IMR-90 (cell line): Measurements from ENCODE around the gene CAMTA1. TPM values are rescaled to one million over a fixed set of nuclear protein-coding genes. Genes with fewer than 3 reads are reported as not detected.

Experiments used
- ATAC-seq: fragments of 200-7000 bp; cut with Tn5 transposase; 2 replicates; pipeline ENCODE4 v1.9.1; 2020; ENCODE audit warnings: low read depth, mild to moderate bottlenecking, moderate library complexity
- BruUV-seq: library from RNA; stranded (reverse); fragments of 400-500 nt; replicated peaks from 2 replicates; lab custom pipeline; 2021; lab: Mats Ljungman, UMichigan
- CTCF ChIA-PET: fragments of 300-600 bp; formaldehyde crosslinking; extraction: SDS; loops from one replicate; lab custom pipeline; 2021; ENCODE audit warnings: antibody characterized with exemption; lab: Yijun Ruan, JAX
- POLR2A ChIA-PET: fragments of 300-600 bp; sonication (Branson Sonifier 250); formaldehyde crosslinking; loops from one replicate; lab custom pipeline; 2022; ENCODE audit warnings: antibody characterized with exemption; ENCODE audit not compliant: unreplicated experiment; lab: Charles Lee
- DNase-seq: peaks from one replicate; pipeline ENCODE4 v3.0.0; 2013
- H2AFZ ChIP-seq: replicated peaks from 2 replicates; pipeline ENCODE3; 2013; ENCODE audit warnings: low read length, mild to moderate bottlenecking; ENCODE audit not compliant: poor library complexity
- H2AK5ac ChIP-seq: 2 replicates; pipeline ENCODE4 v1.6.1; 2013; ENCODE audit warnings: low read depth, low read length, inconsistent platforms
- H2AK9ac ChIP-seq: replicated peaks from 2 replicates; pipeline ENCODE3; 2013; ENCODE audit warnings: mild to moderate bottlenecking, low read depth, low read length, moderate library complexity; ENCODE audit not compliant: poor library complexity
- H2BK120ac ChIP-seq: 2 replicates; pipeline ENCODE4 v1.6.1; 2013; ENCODE audit warnings: low read depth, low read length, inconsistent platforms
- H2BK15ac ChIP-seq: 3 replicates; pipeline ENCODE4 v1.6.1; 2013; ENCODE audit warnings: low read depth, low read length, inconsistent platforms
- H2BK20ac ChIP-seq: 2 replicates; pipeline ENCODE4 v1.6.1; 2013; ENCODE audit warnings: low read depth, mild to moderate bottlenecking, inconsistent platforms, low read length, moderate library complexity
- H2BK5ac ChIP-seq: 2 replicates; pipeline ENCODE4 v1.6.1; 2013; ENCODE audit warnings: mild to moderate bottlenecking, low read depth, low read length, inconsistent platforms; ENCODE audit not compliant: poor library complexity, severe bottlenecking
- H3K14ac ChIP-seq: replicated peaks from 2 replicates; pipeline ENCODE4 v1.6.1; 2013; ENCODE audit warnings: low read depth, low read length, inconsistent platforms
- H3K18ac ChIP-seq: 2 replicates; pipeline ENCODE4 v1.6.1; 2013; ENCODE audit warnings: low read depth, low read length, control low read depth
- H3K23ac ChIP-seq: 2 replicates; pipeline ENCODE4 v1.6.1; 2013; ENCODE audit warnings: low read depth, low read length, inconsistent platforms
- H3K27ac ChIP-seq: 2 replicates; pipeline ENCODE4 v1.5.1; 2013; ENCODE audit warnings: mild to moderate bottlenecking, control low read depth, low read length; ENCODE audit not compliant: insufficient read depth
- H3K27me3 ChIP-seq: 2 replicates; pipeline ENCODE4 v1.6.1; 2013; ENCODE audit warnings: low read length; ENCODE audit not compliant: control insufficient read depth, insufficient read depth
- H3K36me3 ChIP-seq: 2 replicates; pipeline ENCODE4 v1.6.1; 2013; ENCODE audit warnings: low read length, mixed read lengths; ENCODE audit not compliant: control insufficient read depth, insufficient read depth
- H3K4ac ChIP-seq: 2 replicates; pipeline ENCODE4 v1.6.1; 2013; ENCODE audit warnings: low read depth, low read length, inconsistent platforms
- H3K4me1 ChIP-seq: 2 replicates; pipeline ENCODE4 v1.6.1; 2013; ENCODE audit warnings: low read length, mixed read lengths; ENCODE audit not compliant: control insufficient read depth, insufficient read depth
- H3K4me2 ChIP-seq: 2 replicates; pipeline ENCODE4 v1.6.1; 2013; ENCODE audit warnings: low read depth, mild to moderate bottlenecking, control low read depth, low read length, moderate library complexity
- H3K4me3 ChIP-seq: 2 replicates; pipeline ENCODE4 v1.5.1; 2013; ENCODE audit warnings: low read depth, mild to moderate bottlenecking, control low read depth, low read length, moderate library complexity; ENCODE audit not compliant: insufficient read depth
- H3K56ac ChIP-seq: 2 replicates; pipeline ENCODE4 v1.6.1; 2013; ENCODE audit warnings: low read length, inconsistent platforms; ENCODE audit not compliant: insufficient read depth; ENCODE audit errors: extremely low read depth
- H3K79me1 ChIP-seq, 2 experiments: 2 replicates each; pipeline ENCODE4 v1.6.1; 2013; ENCODE audit warnings: low read length in 2 of 2, inconsistent platforms in 1 of 2, low read depth in 1 of 2
- H3K9ac ChIP-seq: 2 replicates; pipeline ENCODE4 v1.6.1; 2013; ENCODE audit warnings: low read depth, low read length, control low read depth
- H3K9me1 ChIP-seq: 2 replicates; pipeline ENCODE4 v1.6.1; 2013; ENCODE audit warnings: low read length, inconsistent platforms; ENCODE audit not compliant: insufficient read depth
- H3K9me3 ChIP-seq: 2 replicates; pipeline ENCODE4 v1.6.1; 2013; ENCODE audit warnings: low read length; ENCODE audit not compliant: control insufficient read depth, insufficient read depth
- H4K20me1 ChIP-seq: 2 replicates; pipeline ENCODE4 v1.6.1; 2013; ENCODE audit warnings: low read length, inconsistent platforms; ENCODE audit not compliant: insufficient read depth
- H4K5ac ChIP-seq: 2 replicates; pipeline ENCODE4 v1.6.1; 2013; ENCODE audit warnings: mild to moderate bottlenecking, low read depth, low read length, control low read depth
- H4K8ac ChIP-seq, 2 experiments: 2 replicates each; pipeline ENCODE4 v1.6.1; 2013; ENCODE audit warnings: low read depth in 2 of 2, low read length in 2 of 2, control low read depth in 1 of 2, inconsistent platforms in 1 of 2
- H4K91ac ChIP-seq: 2 replicates; pipeline ENCODE4 v1.6.1; 2013; ENCODE audit warnings: low read depth, low read length, inconsistent platforms; ENCODE audit not compliant: insufficient read depth
- CEBPB ChIP-seq: IDR thresholded peaks from 2 replicates; pipeline ENCODE4 v1.6.1; 2012; ENCODE audit warnings: low read depth, low read length, improper control_type of control experiment
- FOS ChIP-seq: fragments of 150-350 bp; IDR thresholded peaks from 2 replicates; pipeline ENCODE4 v1.6.1; 2016; ENCODE audit warnings: low read depth, low read length
- NFE2L2 ChIP-seq: fragments of 150-350 bp; IDR thresholded peaks from 2 replicates; pipeline ENCODE4 v1.6.1; 2016; ENCODE audit warnings: low read depth, mild to moderate bottlenecking, low read length
- RAD21 ChIP-seq: IDR thresholded peaks from 2 replicates; pipeline ENCODE4 v1.6.1; 2012; ENCODE audit warnings: low read length, improper control_type of control experiment
- WGBS, 2 experiments: methylation state at CpG; one replicate each; pipeline versions ENCODE4 v1.1.5 to v1.1.7; 2013; ENCODE audit warnings: missing lambda C conversion rate in 2 of 2; ENCODE audit not compliant: insufficient read length in 1 of 2; ENCODE audit errors: extremely low coverage in 2 of 2; 5-methylcytosine and 5-hydroxymethylcytosine counted together
- dilution Hi-C: fragments of 300-500 bp; cut with HindIII; formaldehyde crosslinking; loops from one replicate; pipeline ENCODE4 v1.14.3; 2018; ENCODE audit warnings: low sequenced_read_pairs; ENCODE audit not compliant: unreplicated experiment
- in situ Hi-C: fragments of 300-500 bp; cut with MboI; formaldehyde crosslinking; loops from 3 replicates; pipeline ENCODE4 v1.14.3; 2019; ENCODE audit warnings: low sequenced_read_pairs, inconsistent platforms, mixed read lengths
- intact Hi-C: fragments of 100-400 bp; cut with micrococcal nuclease; formaldehyde crosslinking; loops from 2 replicates; pipeline ENCODE4 v1.10.0; 2022
- polyA plus RNA-seq, 3 experiments: library from polyadenylated mRNA; depleted of rRNA; stranded (reverse); fragments of >200 nt; gene quantifications; 2 replicates each; pipeline ENCODE4 v1.2.3, GENCODE V29; 2012; ENCODE audit warnings: low replicate concordance in 1 of 3
- total RNA-seq: library from RNA; depleted of rRNA; stranded (reverse); fragments of >200 nt; gene quantifications from 2 replicates; pipeline ENCODE4 v1.2.3, GENCODE V29; 2012

The CAMTA1 gene
- total and polyA plus RNA-seq, 2 of the 4 experiments (the other 2 are of a cell fraction) = 35.5 to 74.3 TPM

DNA sequence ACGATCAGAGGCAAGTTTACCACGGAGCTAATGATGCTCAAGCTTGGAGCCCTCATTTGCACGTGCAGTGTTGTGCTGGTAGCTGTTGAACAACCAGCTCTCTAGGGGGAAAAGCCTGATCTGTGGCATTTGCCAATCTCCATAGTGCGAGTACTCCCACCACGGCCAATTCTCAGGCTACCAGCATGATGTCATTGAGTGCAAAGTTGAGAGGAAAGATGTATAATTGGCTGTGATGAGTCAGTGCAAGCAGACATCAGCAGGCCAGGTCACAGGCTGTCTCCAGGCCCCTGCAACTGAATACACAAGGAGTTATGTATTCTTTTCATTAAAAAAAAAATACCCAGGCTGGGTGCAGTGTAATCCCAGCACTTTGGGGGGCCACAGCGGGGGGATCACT is 752.8 kb downstream of the CAMTA1 start:
- no peak overlapping the region for H2BK120ac ChIP-seq
- ChIA-PET POLR2A (no interaction called here), CTCF (no interaction called here)
- H3K9ac ChIP-seq = no peak overlapping the region
- no peaks in the 10 kb centered on the region for H4K20me1 ChIP-seq
- no peak overlapping the region for H3K14ac ChIP-seq
- H3K56ac ChIP-seq = no peak overlapping the region
- H4K91ac ChIP-seq = no peak overlapping the region
- H3K4me1 ChIP-seq = no peaks in the 10 kb centered on the region
- H2AFZ ChIP-seq = no peak overlapping the region
- ATAC-seq = peak; percentile 62; the same call in 1 of the 2 replicates
- WGBS, 2 experiments = no CpG with 5 or more reads among the region's 6 CpGs
- H3K4ac ChIP-seq = no peak overlapping the region
- no peak overlapping the region for H4K8ac ChIP-seq
- H3K27me3 ChIP-seq = no peaks in the 10 kb centered on the region
- dilution Hi-C loops (no loop called here), in situ Hi-C loops (no loop called here), intact Hi-C loops (no loop called here)
- no peak overlapping the region for H3K4me2 ChIP-seq
- no peaks in the 10 kb centered on the region for H3K79me1 ChIP-seq
- no peaks in the 10 kb centered on the region for H3K9me1 ChIP-seq
- no peak overlapping the region for H3K27ac ChIP-seq
- no peak overlapping the region for H3K18ac ChIP-seq
- TF ChIP-seq CEBPB (peak; percentile 31; the same call in 1 of the 2 replicates), FOS (peak; percentile 73), NFE2L2 (no peak), RAD21 (0 out of 2 replicates have a peak, but pooled peaks have one; percentile 2)
- H2BK5ac ChIP-seq = no peak overlapping the region
- no peak overlapping the region for H4K5ac ChIP-seq
- no peak overlapping the region for H2AK9ac ChIP-seq
- H2BK20ac ChIP-seq = no peak overlapping the region
- H3K9me3 ChIP-seq = peaks cover 2% of the 10 kb centered on the region; the same call in 1 of the 2 replicates
- BruUV-seq = no TSS peak
- H2BK15ac ChIP-seq = no peak overlapping the region
- H2AK5ac ChIP-seq = no peak overlapping the region
- H3K23ac ChIP-seq = no peak overlapping the region
- H3K4me3 ChIP-seq = no peak overlapping the region
- peak; percentile 90 for DNase-seq
- H3K36me3 ChIP-seq = no peaks in the 10 kb centered on the region
